ENCODE measurements around the gene CCL17. TPM values are rescaled to one million over a fixed set of nuclear protein-coding genes. Genes with fewer than 3 reads are reported as not detected.

Gene CCL17
- total and polyA plus RNA-seq, 4 donors = 3.1 to 39.3 (median 3.5) TPM; not detected in 1

GRCh38 chr16:57426356-57426755, 21.8 kb downstream of the CCL17 start:
- ATAC-seq (ENCODE audit: insufficient read depth, low FRiP score) (no peak), DNase-seq (no peak)
- no peak for TF ChIP-seq CTCF (IDR thresholded peaks at IDR 0.05; ENCODE audit: control extremely low read depth, extremely low read depth)
- no peak overlapping the region for H3K9ac ChIP-seq (ENCODE audit: insufficient read depth in 1 of 2, low read length in 2 of 2)
- WGBS, 2 donors = 90 to 92% methylated on average over 7 of the region's 7 CpGs
- H3K27me3 ChIP-seq (ENCODE audit: control insufficient read depth in 3 of 3, insufficient read depth in 3 of 3, low read length in 2 of 3) = no peaks in the 10 kb centered on the region
- no peak overlapping the region for H3K27ac ChIP-seq (ENCODE audit: low read depth in 1 of 2, low read length in 1 of 2)
- H3K36me3 ChIP-seq (ENCODE audit: control insufficient read depth in 4 of 4, insufficient read depth in 4 of 4, low read length in 4 of 4) = peaks cover 13 to 25% (median 19%) of the 10 kb centered on the region in 4 donors
- no peak overlapping the region for H3K4me3 ChIP-seq
- peaks cover 0 to 9% (median 1%) of the 10 kb centered on the region in 5 donors for H3K4me1 ChIP-seq (ENCODE audit: control insufficient read depth in 5 of 5, insufficient read depth in 5 of 5, low read length in 5 of 5)
- H3K9me3 ChIP-seq (ENCODE audit: control insufficient read depth in 4 of 4, insufficient read depth in 3 of 4, low read length in 3 of 4) = no peaks in the 10 kb centered on the region

- Histone ChIP-seq H3K4me3 (no peak overlapping the region), H3K9me3 (ENCODE audit: control insufficient read depth in 4 of 4, insufficient read depth in 3 of 4, low read length in 3 of 4) (no peaks in the 10 kb centered on the region), H3K27ac (ENCODE audit: low read depth in 1 of 2, low read length in 1 of 2) (no peak overlapping the region), H3K36me3 (ENCODE audit: control insufficient read depth in 4 of 4, insufficient read depth in 4 of 4, low read length in 4 of 4) (peaks cover 16 to 31% (median 24%) of the 10 kb centered on the region in 4 donors), H3K9ac (ENCODE audit: insufficient read depth in 1 of 2, low read length in 2 of 2) (no peak overlapping the region), H3K4me1 (ENCODE audit: control insufficient read depth in 5 of 5, insufficient read depth in 5 of 5, low read length in 5 of 5) (peaks cover 0 to 4% (median 0%) of the 10 kb centered on the region in 5 donors), H3K27me3 (ENCODE audit: control insufficient read depth in 3 of 3, insufficient read depth in 3 of 3, low read length in 2 of 3) (no peaks in the 10 kb centered on the region)
- no peak for TF ChIP-seq CTCF (IDR thresholded peaks at IDR 0.05; ENCODE audit: control extremely low read depth, extremely low read depth)
- DNase-seq = no peak
- ATAC-seq (ENCODE audit: insufficient read depth, low FRiP score) = no peak
- 87 to 93% methylated on average over 8 of the region's 8 CpGs for WGBS, 2 donors
Measured at GRCh38 chr16:57427307-57427706, 22.7 kb downstream of the CCL17 start.

GRCh38 chr16:57427824-57428223, 23.3 kb downstream of the CCL17 start:
- Histone ChIP-seq H3K4me1 (ENCODE audit: control insufficient read depth in 5 of 5, insufficient read depth in 5 of 5, low read length in 5 of 5) (peaks cover 0 to 4% (median 0%) of the 10 kb centered on the region in 5 donors), H3K9ac (ENCODE audit: insufficient read depth in 1 of 2, low read length in 2 of 2) (no peak overlapping the region), H3K36me3 (ENCODE audit: control insufficient read depth in 4 of 4, insufficient read depth in 4 of 4, low read length in 4 of 4) (peaks cover 21 to 34% (median 29%) of the 10 kb centered on the region in 4 donors), H3K27ac (ENCODE audit: low read depth in 1 of 2, low read length in 1 of 2) (no peak overlapping the region), H3K4me3 (no peak overlapping the region), H3K27me3 (ENCODE audit: control insufficient read depth in 3 of 3, insufficient read depth in 3 of 3, low read length in 2 of 3) (no peaks in the 10 kb centered on the region), H3K9me3 (ENCODE audit: control insufficient read depth in 4 of 4, insufficient read depth in 3 of 4, low read length in 3 of 4) (no peaks in the 10 kb centered on the region)
- TF ChIP-seq CTCF (IDR thresholded peaks at IDR 0.05; ENCODE audit: control extremely low read depth, extremely low read depth) = no peak
- no peak for ATAC-seq (ENCODE audit: insufficient read depth, low FRiP score)
- no peak for DNase-seq

- Histone ChIP-seq H3K27ac (ENCODE audit: low read depth in 1 of 2, low read length in 1 of 2) (no peak overlapping the region), H3K9me3 (ENCODE audit: control insufficient read depth in 4 of 4, insufficient read depth in 3 of 4, low read length in 3 of 4) (no peaks in the 10 kb centered on the region), H3K4me1 (ENCODE audit: control insufficient read depth in 5 of 5, insufficient read depth in 5 of 5, low read length in 5 of 5) (no peaks in the 10 kb centered on the region), H3K27me3 (ENCODE audit: control insufficient read depth in 3 of 3, insufficient read depth in 3 of 3, low read length in 2 of 3) (no peaks in the 10 kb centered on the region), H3K4me3 (no peak overlapping the region), H3K9ac (ENCODE audit: insufficient read depth in 1 of 2, low read length in 2 of 2) (no peak overlapping the region), H3K36me3 (ENCODE audit: control insufficient read depth in 4 of 4, insufficient read depth in 4 of 4, low read length in 4 of 4) (peaks cover 35 to 59% (median 45%) of the 10 kb centered on the region in 4 donors)
- ATAC-seq (ENCODE audit: insufficient read depth, low FRiP score) (no peak), DNase-seq (no peak)
- 89 to 94% methylated on average over 5 of the region's 5 CpGs for WGBS, 2 donors
- no peak for TF ChIP-seq CTCF (IDR thresholded peaks at IDR 0.05; ENCODE audit: control extremely low read depth, extremely low read depth)
Measured at GRCh38 chr16:57430955-57431354, 26.4 kb downstream of the CCL17 start.

Measured in lung (tissue), 12 donors.